ENCODE measurements around the gene NT5DC1. TPM values are rescaled to one million over a fixed set of nuclear protein-coding genes. Genes with fewer than 3 reads are reported as not detected.

The NT5DC1 gene
- total and polyA plus RNA-seq, 9 donors = 8.2 to 25.0 (median 19.4) TPM

- no peaks in the 10 kb centered on the region for H3K36me3 ChIP-seq (ENCODE audit: control insufficient read depth, insufficient read depth, low read length)
- H3K27me3 ChIP-seq (ENCODE audit: control insufficient read depth, insufficient read depth, low read length) = no peaks in the 10 kb centered on the region
- H3K4me3 ChIP-seq (ENCODE audit: low read length) = no peak overlapping the region
- no peak for DNase-seq
- 100% methylated on average over 1 of the region's 3 CpGs for WGBS (ENCODE audit: insufficient coverage)
- no peaks in the 10 kb centered on the region for H3K4me1 ChIP-seq (ENCODE audit: control insufficient read depth, insufficient read depth, low read length)
- H3K27ac ChIP-seq (ENCODE audit: low read length) = no peak overlapping the region
- peaks cover 8% of the 10 kb centered on the region for H3K9me3 ChIP-seq (replicated peaks; ENCODE audit: control insufficient read depth, low read depth, low read length)
Observed at GRCh38 chr6:116298273-116298672, 197.6 kb downstream of the NT5DC1 start.

DNA sequence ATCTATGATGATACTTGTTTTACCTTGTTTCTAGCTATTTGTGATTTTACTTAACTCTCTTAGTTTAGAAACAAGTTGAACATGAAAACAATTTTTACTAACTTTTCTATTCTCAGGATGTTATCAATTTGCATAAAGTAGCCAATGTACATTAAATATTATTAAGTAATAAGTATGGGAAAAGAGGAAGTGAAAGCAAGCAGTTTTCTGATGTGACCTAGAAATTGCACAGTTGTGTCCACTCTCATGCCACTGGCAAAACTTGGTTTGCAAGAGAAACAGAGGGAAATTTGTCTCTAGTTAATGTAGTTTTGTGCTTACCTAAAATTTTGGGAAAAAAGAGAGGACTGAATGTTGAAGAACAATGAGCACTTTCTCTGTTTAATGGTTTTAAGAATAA lies 198.3 kb downstream of the NT5DC1 start:
- H3K9me3 ChIP-seq (replicated peaks; ENCODE audit: control insufficient read depth, low read depth, low read length) = peaks cover 8% of the 10 kb centered on the region
- DNase-seq = no peak
- no peak overlapping the region for H3K4me3 ChIP-seq (ENCODE audit: low read length)
- no peaks in the 10 kb centered on the region for H3K36me3 ChIP-seq (ENCODE audit: control insufficient read depth, insufficient read depth, low read length)
- no peaks in the 10 kb centered on the region for H3K27me3 ChIP-seq (ENCODE audit: control insufficient read depth, insufficient read depth, low read length)
- H3K4me1 ChIP-seq (ENCODE audit: control insufficient read depth, insufficient read depth, low read length) = no peaks in the 10 kb centered on the region
- no peak overlapping the region for H3K27ac ChIP-seq (ENCODE audit: low read length)

Other genes starting within 250 kb of the NT5DC1 start
- 0.40 TPM for gene FRK, start 40.0 kb upstream of the NT5DC1 start, total RNA-seq
- under 1 TPM; 0.43 to 0.79 (median 0.52) TPM for gene FRK, start 40.0 kb upstream of the NT5DC1 start, polyA plus RNA-seq (ENCODE audit: insufficient read depth in 1 of 8, insufficient read length in 8 of 8, low replicate concordance in 1 of 8)
- gene COL10A1, start 25.3 kb downstream of the NT5DC1 start, total RNA-seq = 1.9 TPM
- gene COL10A1, start 25.3 kb downstream of the NT5DC1 start, polyA plus RNA-seq (ENCODE audit: insufficient read depth in 1 of 8, insufficient read length in 8 of 8, low replicate concordance in 1 of 8) = 1 to 10 TPM in 1 of 8 donors, under 1 TPM in 7; 0.16 to 1.1 (median 0.29) TPM
- gene TSPYL4, start 153.2 kb downstream of the NT5DC1 start, total RNA-seq = 11.8 TPM
- gene TSPYL4, start 153.2 kb downstream of the NT5DC1 start, polyA plus RNA-seq (ENCODE audit: insufficient read depth in 1 of 8, insufficient read length in 8 of 8, low replicate concordance in 1 of 8) = 10 to 100 TPM; 14.8 to 25.2 (median 19.5) TPM
- 41.9 TPM for gene TSPYL1, start 179.1 kb downstream of the NT5DC1 start, total RNA-seq
- 10 to 100 TPM; 43.8 to 65.8 (median 54.5) TPM for gene TSPYL1, start 179.1 kb downstream of the NT5DC1 start, polyA plus RNA-seq (ENCODE audit: insufficient read depth in 1 of 8, insufficient read length in 8 of 8, low replicate concordance in 1 of 8)